Measurements from ENCODE around the gene MRPL21.
A peak's percentile ranks its signal among the peaks of the same experiment; 100 is the strongest.

The MRPL21 gene

DNA sequence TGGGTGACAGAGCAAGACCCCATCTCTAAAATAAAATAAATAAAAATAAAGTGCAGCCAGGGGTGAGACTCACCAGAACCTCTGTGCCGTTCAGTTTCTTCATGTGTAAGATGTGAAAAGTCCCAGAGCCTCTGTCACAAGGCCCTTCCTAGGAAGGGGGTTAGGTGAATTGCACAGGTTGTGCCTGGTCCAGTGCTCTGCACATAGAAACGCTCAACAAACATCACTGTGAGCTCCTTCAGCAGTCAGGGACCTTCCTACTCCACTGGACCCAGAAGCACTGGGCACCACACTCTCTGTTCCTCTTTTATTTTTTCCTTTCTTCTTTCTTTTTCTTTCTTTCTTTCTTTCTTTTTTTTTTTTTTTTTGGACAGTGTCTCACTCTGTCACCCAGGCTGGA is 22.3 kb downstream of the MRPL21 start:
- TF ChIP-seq ZFX (IDR thresholded peaks at IDR 0.05): no peak
- TF ChIP-seq, protein P1, sequence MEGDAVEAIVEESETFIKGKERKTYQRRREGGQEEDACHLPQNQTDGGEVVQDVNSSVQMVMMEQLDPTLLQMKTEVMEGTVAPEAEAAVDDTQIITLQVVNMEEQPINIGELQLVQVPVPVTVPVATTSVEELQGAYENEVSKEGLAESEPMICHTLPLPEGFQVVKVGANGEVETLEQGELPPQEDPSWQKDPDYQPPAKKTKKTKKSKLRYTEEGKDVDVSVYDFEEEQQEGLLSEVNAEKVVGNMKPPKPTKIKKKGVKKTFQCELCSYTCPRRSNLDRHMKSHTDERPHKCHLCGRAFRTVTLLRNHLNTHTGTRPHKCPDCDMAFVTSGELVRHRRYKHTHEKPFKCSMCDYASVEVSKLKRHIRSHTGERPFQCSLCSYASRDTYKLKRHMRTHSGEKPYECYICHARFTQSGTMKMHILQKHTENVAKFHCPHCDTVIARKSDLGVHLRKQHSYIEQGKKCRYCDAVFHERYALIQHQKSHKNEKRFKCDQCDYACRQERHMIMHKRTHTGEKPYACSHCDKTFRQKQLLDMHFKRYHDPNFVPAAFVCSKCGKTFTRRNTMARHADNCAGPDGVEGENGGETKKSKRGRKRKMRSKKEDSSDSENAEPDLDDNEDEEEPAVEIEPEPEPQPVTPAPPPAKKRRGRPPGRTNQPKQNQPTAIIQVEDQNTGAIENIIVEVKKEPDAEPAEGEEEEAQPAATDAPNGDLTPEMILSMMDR (conservative IDR thresholded peaks at IDR 0.05): no peak
- no peak overlapping the region for H3K27ac ChIP-seq

DNA sequence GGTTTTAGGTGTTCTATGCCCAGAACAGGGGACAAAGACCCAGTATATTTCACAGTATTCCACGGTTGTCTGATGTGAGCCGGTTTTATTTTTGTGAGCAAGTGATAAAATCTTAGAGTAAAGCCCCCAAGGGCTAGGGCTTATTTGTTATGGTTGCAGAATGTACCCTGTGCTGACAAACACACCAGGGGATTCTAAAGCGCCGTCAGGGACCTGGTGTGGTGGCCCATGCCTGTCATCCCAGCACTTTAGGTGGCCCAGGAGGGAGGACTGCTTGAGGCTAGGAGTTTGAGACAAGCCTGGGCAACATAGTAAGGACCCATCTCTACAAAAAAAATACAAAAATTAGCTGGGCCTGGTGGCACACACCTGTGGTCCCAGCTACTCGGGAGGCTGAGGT is 22.8 kb downstream of the MRPL21 start:
- no peak overlapping the region for H3K27ac ChIP-seq
- no peak for TF ChIP-seq ZFX (IDR thresholded peaks at IDR 0.05)
- TF ChIP-seq, protein P1 (conservative IDR thresholded peaks at IDR 0.05): no peak

- peak overlapping the region; percentile 33 for H3K27ac ChIP-seq
- TF ChIP-seq, protein P1 (conservative IDR thresholded peaks at IDR 0.05): no peak
- no peak for TF ChIP-seq ZFX (IDR thresholded peaks at IDR 0.05)
Observed at GRCh38 chr11:68878022-68878421, 25.6 kb downstream of the MRPL21 start.

DNA sequence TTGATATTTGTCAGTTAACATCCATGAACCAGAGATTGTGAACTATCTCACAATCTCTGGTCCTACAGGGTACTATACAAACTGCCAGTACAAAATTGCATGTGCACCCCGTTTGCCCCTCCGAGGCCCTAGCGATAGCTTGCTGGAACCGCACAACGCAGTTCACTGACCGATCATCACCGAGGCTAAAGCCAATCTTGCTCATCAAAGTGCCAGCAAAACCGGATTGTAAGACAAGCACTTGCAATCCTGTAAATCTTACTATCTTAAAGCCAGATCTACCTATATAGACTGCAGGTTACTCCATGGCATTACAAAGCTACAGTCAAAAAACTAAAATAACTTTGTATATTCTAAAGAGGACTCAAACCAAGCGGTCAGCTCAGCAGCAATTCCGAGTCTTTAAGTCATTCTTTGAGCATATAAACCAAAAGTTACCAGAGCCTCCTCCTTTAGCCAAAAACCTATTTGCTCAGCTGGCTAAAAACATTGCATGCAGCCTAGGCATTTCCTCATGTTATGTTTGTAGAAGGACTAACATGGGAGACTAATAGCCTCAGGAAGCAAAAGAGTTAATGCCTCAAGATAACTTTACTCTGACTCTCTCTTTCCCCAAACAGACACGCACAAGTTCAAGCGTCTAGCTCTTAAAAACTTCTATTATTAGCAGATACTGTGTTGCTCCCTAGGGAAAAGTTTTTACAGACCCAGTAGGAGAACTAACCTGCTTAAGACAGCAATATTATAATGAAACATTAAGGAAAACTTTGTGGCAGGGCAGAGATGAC is 31.2 kb downstream of the MRPL21 start:
- H3K27ac ChIP-seq: peak overlapping the region; percentile 79
- TF ChIP-seq, protein P1 (conservative IDR thresholded peaks at IDR 0.05): no peak; the same call in 1 of the 2 replicates
- TF ChIP-seq ZFX (IDR thresholded peaks at IDR 0.05): no peak

- peak overlapping the region; percentile 79 for H3K27ac ChIP-seq
- TF ChIP-seq ZFX (IDR thresholded peaks at IDR 0.05): no peak
- TF ChIP-seq, protein P1 (conservative IDR thresholded peaks at IDR 0.05): no peak
Observed at GRCh38 chr11:68870470-68870869, 33.2 kb downstream of the MRPL21 start.

GRCh38 chr11:68868221-68868835 is 35.3 kb downstream of the MRPL21 start:
- H3K27ac ChIP-seq: no peak overlapping the region
- TF ChIP-seq ZFX (IDR thresholded peaks at IDR 0.05): no peak
- TF ChIP-seq, protein P1 (conservative IDR thresholded peaks at IDR 0.05): no peak

- no peak for TF ChIP-seq ZFX (IDR thresholded peaks at IDR 0.05)
- TF ChIP-seq, protein P1 (conservative IDR thresholded peaks at IDR 0.05): no peak
- H3K27ac ChIP-seq: no peak overlapping the region
Observed at GRCh38 chr11:68867066-68867465, 36.6 kb downstream of the MRPL21 start.

Measured in C4-2B (cell line).